ENCODE measurements around the gene TMOD1. TPM values are rescaled to one million over a fixed set of nuclear protein-coding genes. Genes with fewer than 3 reads are reported as not detected.

Gene TMOD1
- total RNA-seq, 1 donor from 2014 or later: 0.23 TPM

DNA sequence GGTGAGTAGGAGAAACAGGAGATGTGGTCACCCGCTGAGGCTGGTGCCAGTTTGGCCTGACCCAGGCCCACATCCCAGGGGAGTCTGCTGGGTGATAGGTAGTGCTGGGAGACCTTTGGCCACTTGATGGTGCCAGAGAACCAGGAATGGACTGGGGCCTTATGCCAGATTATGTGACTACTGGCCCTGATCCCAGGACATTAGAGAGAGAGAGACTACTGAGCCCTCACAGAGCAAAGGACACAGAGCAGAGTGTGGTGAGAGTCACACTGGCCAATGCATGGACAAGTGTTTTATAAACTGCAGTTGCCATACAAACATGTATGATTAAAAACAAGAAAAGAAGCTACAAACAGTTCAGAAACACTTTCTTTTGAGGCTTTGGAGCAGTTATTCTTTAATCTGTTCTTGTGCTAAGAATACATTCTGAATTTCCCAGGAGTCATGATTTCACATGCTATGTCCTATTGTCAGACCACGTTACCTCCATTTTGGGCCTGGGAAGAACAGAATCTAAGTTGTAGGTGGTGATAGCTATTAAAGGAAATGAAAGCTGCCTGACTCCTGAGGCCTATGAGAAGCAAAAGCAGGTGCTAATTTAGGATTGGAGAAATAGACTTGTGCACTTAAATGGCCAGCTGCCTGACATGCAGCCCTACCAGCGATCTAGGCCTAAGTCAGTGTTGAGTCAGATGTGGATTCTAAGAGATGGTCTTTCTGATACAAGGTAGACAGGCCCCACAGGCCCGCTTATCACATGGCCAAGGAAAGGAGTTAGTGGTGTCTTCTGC is 32.6 kb upstream of the TMOD1 start:
- DNase-seq (ENCODE audit: low read depth, low spot score): peak; percentile 59

DNA sequence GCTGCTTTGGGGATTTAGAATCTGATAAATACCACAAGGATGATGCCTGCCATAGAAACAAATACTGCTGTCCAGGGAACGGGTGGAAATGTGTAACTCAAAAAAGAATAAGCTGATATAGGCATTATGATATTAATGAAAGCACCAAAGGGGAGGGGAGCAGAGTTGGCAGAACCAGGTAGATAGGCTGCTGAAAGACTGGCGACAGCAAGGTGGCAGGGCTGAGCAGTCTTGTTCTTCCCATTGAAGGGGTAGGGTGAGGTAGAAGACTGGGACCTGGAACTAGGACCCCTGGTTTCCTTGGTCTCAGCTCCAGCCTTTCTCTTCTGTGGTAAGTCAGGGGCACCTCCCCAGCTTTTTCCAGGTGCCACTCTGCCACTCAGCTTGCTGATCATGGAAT is 31.4 kb upstream of the TMOD1 start:
- no peaks in the 10 kb centered on the region for H3K4me1 Mint-ChIP-seq
- TF ChIP-seq, protein P1, sequence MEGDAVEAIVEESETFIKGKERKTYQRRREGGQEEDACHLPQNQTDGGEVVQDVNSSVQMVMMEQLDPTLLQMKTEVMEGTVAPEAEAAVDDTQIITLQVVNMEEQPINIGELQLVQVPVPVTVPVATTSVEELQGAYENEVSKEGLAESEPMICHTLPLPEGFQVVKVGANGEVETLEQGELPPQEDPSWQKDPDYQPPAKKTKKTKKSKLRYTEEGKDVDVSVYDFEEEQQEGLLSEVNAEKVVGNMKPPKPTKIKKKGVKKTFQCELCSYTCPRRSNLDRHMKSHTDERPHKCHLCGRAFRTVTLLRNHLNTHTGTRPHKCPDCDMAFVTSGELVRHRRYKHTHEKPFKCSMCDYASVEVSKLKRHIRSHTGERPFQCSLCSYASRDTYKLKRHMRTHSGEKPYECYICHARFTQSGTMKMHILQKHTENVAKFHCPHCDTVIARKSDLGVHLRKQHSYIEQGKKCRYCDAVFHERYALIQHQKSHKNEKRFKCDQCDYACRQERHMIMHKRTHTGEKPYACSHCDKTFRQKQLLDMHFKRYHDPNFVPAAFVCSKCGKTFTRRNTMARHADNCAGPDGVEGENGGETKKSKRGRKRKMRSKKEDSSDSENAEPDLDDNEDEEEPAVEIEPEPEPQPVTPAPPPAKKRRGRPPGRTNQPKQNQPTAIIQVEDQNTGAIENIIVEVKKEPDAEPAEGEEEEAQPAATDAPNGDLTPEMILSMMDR (conservative IDR thresholded peaks at IDR 0.05): no peak
- H3K9me3 Mint-ChIP-seq: no peaks in the 10 kb centered on the region
- no peaks in the 10 kb centered on the region for H3K36me3 Mint-ChIP-seq (ENCODE audit: low read depth)
- no peak overlapping the region for H3K4me3 Mint-ChIP-seq
- H3K27ac Mint-ChIP-seq (ENCODE audit: unreplicated experiment): no peak overlapping the region
- DNase-seq (ENCODE audit: low read depth, low spot score): no peak
- peaks cover 23% of the 10 kb centered on the region for H3K27me3 Mint-ChIP-seq (ENCODE audit: low read depth)

More for the DNA sequence above, 32.6 kb upstream of the TMOD1 start:
- no peak overlapping the region for H3K4me3 Mint-ChIP-seq
- H3K4me1 Mint-ChIP-seq: no peaks in the 10 kb centered on the region
- peaks cover 14% of the 10 kb centered on the region for H3K27me3 Mint-ChIP-seq (ENCODE audit: low read depth)
- H3K9me3 Mint-ChIP-seq: no peaks in the 10 kb centered on the region
- H3K27ac Mint-ChIP-seq (ENCODE audit: unreplicated experiment): no peak overlapping the region
- TF ChIP-seq, protein P1 (conservative IDR thresholded peaks at IDR 0.05): peak; percentile 77
- no peaks in the 10 kb centered on the region for H3K36me3 Mint-ChIP-seq (ENCODE audit: low read depth)

DNA sequence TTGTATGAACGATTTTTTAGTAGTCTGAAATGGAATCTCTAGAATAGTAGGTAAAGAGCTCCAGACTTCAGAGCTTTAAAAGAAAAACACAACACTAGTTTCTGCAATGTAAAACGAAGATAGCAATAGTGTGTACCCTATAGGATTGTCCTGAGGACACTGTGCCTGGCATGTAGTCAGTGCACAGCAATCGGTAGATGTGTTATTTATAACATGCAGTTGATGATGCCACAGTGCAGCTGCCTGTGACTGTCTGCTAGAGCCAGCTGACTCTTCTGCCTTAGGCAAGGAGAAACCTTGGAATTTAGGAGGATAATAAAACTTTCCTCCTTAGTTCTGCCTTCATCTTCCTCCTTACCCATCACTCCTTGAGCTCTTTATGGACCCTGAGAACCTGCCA is 27.7 kb upstream of the TMOD1 start:
- H3K27me3 Mint-ChIP-seq (ENCODE audit: low read depth): peaks cover 24% of the 10 kb centered on the region
- no peak overlapping the region for H3K27ac Mint-ChIP-seq (ENCODE audit: unreplicated experiment)
- TF ChIP-seq, protein P1 (conservative IDR thresholded peaks at IDR 0.05): no peak
- no peaks in the 10 kb centered on the region for H3K9me3 Mint-ChIP-seq
- no peaks in the 10 kb centered on the region for H3K36me3 Mint-ChIP-seq (ENCODE audit: low read depth)
- no peaks in the 10 kb centered on the region for H3K4me1 Mint-ChIP-seq
- no peak overlapping the region for H3K4me3 Mint-ChIP-seq
- DNase-seq (ENCODE audit: low read depth, low spot score): no peak

DNA sequence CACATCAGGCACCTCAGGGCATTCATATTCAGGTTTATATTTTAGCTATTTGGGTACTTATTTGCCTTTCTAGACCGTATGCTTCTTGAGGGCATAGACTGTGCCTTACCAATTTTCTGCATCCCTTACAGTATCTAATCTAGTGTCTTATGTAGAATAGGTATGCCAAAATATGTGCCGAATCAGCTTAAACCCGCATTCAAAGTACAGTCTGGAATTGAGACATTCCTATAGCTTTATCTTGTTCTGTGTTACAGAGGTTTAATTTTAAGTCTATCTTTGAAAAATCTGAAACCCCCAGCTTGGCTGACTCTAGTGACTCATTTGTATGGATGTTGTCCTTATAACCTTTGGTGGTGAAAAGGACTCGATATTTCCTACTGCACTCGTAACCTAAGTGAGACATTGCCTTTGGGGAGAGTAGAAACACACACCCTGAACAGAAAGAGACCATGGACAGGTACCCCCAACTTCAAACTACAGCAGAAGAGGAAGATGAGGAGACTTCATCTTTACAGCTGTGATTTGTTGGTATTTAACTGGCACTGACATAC is 27.0 kb upstream of the TMOD1 start:
- Mint-ChIP-seq H3K36me3 (ENCODE audit: low read depth) (no peaks in the 10 kb centered on the region), H3K9me3 (no peaks in the 10 kb centered on the region), H3K4me3 (no peak overlapping the region), H3K27ac (ENCODE audit: unreplicated experiment) (no peak overlapping the region), H3K4me1 (no peaks in the 10 kb centered on the region), H3K27me3 (ENCODE audit: low read depth) (peaks cover 24% of the 10 kb centered on the region)
- TF ChIP-seq, protein P1 (conservative IDR thresholded peaks at IDR 0.05): no peak
- DNase-seq (ENCODE audit: low read depth, low spot score): no peak

DNA sequence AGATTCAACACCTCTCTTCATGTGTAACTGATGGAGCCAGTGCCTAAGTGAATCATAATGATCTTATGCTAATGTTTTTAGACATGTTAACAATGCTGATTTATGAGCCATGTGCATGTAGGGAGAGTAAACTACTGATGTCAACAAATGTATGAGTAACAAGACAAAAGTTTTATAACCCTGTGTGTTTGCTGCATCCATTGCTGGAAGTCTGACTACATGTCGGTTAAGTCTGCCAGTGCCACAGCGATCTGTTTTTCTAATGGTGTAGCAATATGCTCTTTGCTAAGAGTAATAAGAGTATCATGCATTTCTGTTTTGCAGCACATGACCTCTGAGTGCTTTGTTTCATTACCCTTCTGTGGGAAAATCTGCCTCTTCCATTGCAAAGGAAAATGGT is 26.4 kb upstream of the TMOD1 start:
- Mint-ChIP-seq H3K27me3 (ENCODE audit: low read depth) (peaks cover 24% of the 10 kb centered on the region), H3K36me3 (ENCODE audit: low read depth) (no peaks in the 10 kb centered on the region), H3K9me3 (no peaks in the 10 kb centered on the region), H3K27ac (ENCODE audit: unreplicated experiment) (no peak overlapping the region), H3K4me1 (no peaks in the 10 kb centered on the region), H3K4me3 (no peak overlapping the region)
- DNase-seq (ENCODE audit: low read depth, low spot score): no peak
- TF ChIP-seq, protein P1 (conservative IDR thresholded peaks at IDR 0.05): no peak

Data from neural crest cell (in vitro differentiated cells).